SHP77 treated with DMSO at 0.1 percent for 48 hours (cell line): Measurements from ENCODE around the gene PDS5B.
"Not testable (repeated sequence)": the region's sequence is repeated elsewhere in the genome, so short reads cannot be mapped to it uniquely, and the experiment has no call there.

ENCODE experiments used
- DNase-seq: peaks from one replicate; lab custom pipeline; 2025; lab: John Stamatoyannopoulos, UW

The PDS5B gene, protein sequence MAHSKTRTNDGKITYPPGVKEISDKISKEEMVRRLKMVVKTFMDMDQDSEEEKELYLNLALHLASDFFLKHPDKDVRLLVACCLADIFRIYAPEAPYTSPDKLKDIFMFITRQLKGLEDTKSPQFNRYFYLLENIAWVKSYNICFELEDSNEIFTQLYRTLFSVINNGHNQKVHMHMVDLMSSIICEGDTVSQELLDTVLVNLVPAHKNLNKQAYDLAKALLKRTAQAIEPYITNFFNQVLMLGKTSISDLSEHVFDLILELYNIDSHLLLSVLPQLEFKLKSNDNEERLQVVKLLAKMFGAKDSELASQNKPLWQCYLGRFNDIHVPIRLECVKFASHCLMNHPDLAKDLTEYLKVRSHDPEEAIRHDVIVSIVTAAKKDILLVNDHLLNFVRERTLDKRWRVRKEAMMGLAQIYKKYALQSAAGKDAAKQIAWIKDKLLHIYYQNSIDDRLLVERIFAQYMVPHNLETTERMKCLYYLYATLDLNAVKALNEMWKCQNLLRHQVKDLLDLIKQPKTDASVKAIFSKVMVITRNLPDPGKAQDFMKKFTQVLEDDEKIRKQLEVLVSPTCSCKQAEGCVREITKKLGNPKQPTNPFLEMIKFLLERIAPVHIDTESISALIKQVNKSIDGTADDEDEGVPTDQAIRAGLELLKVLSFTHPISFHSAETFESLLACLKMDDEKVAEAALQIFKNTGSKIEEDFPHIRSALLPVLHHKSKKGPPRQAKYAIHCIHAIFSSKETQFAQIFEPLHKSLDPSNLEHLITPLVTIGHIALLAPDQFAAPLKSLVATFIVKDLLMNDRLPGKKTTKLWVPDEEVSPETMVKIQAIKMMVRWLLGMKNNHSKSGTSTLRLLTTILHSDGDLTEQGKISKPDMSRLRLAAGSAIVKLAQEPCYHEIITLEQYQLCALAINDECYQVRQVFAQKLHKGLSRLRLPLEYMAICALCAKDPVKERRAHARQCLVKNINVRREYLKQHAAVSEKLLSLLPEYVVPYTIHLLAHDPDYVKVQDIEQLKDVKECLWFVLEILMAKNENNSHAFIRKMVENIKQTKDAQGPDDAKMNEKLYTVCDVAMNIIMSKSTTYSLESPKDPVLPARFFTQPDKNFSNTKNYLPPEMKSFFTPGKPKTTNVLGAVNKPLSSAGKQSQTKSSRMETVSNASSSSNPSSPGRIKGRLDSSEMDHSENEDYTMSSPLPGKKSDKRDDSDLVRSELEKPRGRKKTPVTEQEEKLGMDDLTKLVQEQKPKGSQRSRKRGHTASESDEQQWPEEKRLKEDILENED (N-terminal part only)

GRCh38 chr13:32586080-32586900, at the start of gene PDS5B:
Gene PDS5B, plus strand, starts transcription at chr13:32586452. Its CDS starts 62,321 bp downstream, at chr13:32648773.
- peak; percentile 76 for DNase-seq

DNA sequence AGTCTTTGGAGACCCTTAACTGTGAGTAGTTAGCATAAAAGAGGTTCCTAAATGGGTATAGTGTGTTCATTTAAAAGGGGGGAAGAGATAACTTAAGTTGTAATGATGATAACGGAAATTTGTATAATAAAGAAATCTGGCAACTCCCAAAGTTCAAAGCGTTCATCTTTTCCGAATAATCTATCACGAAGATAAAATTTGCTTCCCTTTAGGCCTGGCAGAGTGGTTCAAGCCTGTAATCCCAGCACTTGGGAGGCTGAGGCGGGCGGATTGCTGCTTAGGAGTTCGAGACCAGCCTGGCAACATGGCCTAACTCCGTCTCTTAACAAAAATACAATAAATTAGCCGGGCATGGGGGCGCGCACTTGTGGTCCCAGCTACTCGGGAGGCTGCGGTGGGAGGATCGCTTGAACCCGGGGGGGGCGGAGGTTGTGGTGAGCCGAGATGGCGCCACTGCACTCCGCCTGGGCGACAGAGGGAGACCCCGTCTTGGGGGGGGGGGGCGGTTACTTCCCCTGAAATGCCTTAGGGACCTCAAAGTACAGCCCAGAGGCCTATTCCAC, 48.6 kb upstream of the PDS5B start:
- no peak for DNase-seq

GRCh38 chr13:32538143-32538620, 48.1 kb upstream of the PDS5B start:
- DNase-seq, result no peak

- DNase-seq, result peak; percentile 92
These were observed 47.5 kb upstream of the PDS5B start, which contains the start of gene N4BP2L2 for GRCh38 chr13:32538621-32539246. Gene N4BP2L2, minus strand, starts transcription at chr13:32538795. Its CDS starts 1,768 bp downstream, at chr13:32537027.

GRCh38 chr13:32542221-32542620, 44.0 kb upstream of the PDS5B start:
- DNase-seq, result no peak

- no peak for DNase-seq
These were observed 41.2 kb upstream of the PDS5B start for GRCh38 chr13:32545083-32545482.

DNA sequence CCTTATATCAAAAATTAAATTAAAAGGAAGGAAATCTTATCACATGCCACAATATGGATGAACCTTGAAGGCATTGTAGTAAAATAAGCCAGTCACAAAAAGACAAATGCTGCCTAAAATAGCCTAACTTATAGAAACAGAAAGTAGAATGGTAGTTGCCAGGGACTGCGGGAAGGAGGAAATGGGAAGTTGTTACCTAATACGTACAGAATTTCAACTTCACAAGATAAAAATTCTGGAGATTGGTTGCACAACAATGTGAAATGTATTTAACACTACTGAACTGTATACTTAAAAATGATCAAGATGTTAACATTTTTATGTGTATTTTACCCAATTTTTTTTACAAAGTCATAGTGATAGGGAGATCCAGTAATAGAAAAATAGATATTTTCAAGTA, 37.4 kb upstream of the PDS5B start:
- no peak for DNase-seq

DNA sequence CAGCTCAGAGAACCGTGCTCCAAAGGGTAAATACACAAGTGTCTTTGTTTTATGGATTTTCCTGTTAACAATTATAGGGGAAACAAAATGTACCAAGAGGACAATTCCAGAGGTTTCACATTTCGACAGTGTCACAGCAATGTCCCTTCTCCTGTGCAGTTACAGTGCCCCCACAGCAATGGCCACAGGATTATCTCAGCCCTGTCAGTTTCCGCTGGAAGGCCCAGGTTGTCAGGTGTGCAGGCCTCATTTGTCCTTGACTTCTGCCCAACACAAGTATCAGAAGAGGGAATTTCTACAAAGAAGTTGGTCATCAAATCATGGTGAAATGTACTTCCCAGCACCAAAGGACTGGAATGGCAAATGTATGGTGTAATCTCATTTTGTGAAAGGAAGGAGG, 36.5 kb upstream of the PDS5B start:
- no peak for DNase-seq

- DNase-seq, result no peak
These were observed 32.5 kb upstream of the PDS5B start for GRCh38 chr13:32553720-32554119.

DNA sequence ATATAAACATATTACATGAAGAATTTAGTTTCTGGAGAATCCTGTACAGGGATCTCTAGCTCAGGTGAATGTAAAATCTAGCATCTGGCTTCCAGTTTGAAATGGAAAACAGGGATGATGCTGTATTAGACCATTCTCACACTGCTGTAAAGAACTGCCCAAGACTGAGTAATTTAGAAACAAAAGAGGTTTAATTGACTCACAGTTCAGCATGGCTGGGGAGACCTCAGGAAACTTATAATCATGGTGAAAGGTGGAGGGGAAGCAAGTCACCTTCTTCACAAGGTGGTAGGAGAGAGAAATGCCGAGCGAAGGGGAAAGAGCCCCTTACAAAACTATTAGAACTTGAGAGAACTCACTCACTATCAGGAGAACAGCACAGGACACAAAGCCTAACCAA, 30.6 kb upstream of the PDS5B start:
- DNase-seq, result no peak

DNA sequence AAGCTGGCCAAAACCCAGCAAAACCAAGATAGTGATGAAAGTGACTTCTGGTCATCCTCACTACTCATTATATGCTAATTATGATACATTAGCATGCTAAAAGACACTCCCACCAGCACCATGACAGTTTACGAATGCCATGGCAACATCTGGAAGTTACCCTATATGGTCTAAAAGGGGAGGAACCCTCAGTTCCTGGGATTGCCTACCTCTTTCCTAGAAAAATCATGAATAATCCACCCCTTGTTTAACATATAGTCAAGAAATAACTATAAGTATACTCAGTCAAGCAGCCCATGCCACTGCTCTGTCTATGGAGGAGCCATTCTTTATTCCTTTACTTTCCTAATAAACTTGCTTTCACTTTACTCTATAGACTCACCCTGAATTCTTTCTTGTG, 25.4 kb upstream of the PDS5B start:
- not testable (repeated sequence) for DNase-seq

DNA sequence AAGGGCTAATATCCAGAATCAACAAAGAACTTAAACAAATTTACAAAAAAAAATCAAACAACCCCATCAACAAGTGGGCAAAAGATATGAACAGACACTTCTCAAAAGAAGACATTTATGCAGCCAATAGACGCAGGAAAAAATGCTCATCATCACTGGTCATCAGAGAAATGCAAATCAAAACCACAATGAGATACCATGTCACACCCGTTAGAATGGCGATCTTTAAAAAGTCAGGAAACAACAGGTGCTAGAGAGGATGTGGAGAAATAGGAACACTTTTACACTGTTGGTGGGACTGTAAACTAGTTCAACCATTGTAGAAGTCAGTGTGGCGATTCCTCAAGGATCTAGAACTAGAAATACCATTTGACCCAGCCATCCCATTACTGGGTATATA, 10.6 kb upstream of the PDS5B start:
- not testable (repeated sequence) for DNase-seq

DNA sequence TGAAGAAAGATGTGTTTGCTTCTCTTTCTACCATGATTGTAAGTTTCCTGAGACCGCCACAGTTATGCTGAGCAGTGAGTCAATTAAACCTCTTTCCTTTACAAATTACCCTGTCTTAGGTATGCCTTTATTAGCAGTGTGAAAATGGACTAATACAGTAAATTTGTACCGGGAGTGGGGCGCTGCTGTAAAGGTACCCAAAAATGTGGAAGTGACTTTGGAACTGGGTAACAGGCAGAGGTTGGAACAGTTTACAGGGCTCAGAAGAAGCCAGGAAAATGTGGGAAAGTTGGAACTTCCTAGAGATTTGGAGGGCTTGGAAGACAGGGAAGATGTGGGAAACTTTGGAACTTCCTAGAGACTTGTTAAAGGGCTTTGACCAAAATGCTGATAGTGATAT, 9.2 kb upstream of the PDS5B start:
- DNase-seq, result no peak

DNA sequence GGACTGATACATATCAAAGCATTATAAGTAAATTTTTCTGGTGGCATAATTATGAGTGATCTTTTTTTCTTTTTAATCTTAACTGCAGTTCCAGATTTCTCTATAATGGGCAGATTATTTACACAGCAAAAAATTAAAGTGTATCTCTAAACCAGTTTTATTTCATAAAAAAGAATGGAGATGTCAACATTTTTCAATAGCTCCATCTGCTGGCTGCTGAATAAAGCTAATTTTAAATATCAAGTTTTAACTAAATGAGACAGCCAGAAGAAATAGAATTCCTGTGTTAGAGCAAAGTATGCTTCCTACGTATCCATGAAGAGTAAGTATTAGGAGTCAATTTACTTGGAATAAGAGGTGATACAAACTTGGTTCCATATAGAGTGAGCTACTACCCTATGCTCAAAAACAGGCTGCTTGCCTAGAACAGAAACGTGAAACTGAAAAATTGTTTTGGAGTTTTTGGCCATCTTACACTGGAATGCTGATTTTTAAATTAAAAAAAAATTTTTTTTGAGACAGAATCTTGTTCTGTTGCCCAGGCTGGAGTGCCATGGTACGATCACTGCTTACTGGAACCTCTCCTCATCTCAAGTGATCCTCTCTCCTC, 5.0 kb upstream of the PDS5B start:
- no peak for DNase-seq

- no peak for DNase-seq
These were observed 4.0 kb upstream of the PDS5B start for GRCh38 chr13:32582281-32582680.

DNA sequence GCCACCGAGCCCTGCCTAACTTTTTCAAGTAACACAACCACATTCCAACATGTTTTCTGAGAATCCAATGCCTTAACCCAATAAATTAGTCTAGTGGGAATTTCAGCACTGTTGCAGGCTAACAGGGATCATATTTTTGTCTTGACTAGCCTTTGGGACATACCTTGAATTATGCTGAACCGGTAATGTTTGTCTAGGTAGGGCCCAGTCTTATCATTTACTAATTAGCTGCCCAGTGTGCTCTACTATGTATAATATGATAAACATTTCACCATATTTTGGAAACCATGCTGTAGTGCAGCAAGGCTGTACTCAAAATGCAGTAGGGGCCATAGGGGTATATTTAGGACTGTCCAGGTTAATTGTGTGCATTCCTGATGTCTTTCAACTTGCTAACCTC, 3.3 kb upstream of the PDS5B start:
- DNase-seq, result no peak

DNA sequence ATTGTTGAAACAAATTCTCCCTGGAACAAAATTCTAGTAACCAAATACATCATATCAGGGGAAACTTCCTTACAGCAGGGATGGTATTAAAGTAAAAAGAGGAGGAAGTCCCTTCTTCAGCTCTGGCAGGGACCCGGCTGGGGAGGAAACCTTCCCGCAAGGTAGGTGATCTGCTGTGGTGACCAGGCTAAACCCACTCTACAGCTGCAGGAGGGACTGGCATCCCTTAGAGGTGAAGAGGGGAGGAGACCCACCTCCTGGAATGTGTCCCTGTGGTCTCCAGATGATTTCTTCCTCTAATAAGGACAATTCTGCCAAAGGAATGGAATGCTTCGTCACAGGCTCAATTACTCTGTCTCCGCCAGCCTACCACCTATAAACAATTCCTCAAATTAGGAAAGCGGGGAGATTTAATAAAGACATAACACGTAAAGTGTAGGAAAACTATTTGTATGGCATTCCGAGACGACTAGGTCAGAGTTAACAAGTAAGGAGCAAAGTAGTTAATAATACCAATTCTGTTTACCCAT, 637 bp upstream of the PDS5B start:
- DNase-seq, result no peak

DNA sequence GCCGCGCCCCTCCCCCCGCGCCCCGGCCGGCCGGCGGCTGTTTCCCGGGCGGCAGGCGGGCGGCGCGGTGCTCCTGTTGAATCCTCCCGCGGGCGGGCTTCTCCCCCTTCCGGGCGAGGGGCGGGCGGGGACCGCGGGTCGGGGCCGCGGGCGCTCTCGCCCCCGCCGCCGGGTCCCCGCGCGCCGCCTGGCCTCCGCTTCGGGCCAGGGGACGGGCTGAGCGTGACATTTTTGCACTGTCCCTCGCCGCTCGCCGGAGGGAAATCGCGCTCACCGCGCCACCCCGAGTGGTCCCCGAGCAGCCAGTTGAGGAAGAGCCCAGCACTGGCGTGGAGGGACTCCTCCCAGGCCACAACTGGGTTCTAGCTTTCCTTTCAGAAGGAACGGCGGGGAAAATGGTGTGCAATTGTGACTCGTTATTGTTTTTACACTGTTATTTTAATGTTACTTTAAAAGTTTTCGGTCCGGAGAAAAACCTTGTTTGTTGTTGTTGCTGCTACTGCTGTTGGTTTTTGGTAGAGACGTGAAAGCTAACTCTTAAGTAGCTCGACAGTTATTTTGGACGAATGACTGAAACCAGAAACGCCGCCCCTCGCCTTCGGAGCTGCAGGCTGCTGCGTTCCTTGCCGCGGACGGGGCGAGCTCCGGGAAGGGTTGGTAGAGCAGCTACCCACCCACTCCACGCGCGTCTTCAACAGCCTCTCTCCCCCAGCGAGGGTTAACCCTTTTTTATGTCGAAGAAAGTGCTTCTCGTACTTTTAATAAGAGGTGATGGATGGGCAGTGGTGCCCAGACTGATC, 959 bp downstream of the PDS5B start:
- DNase-seq, result no peak

GRCh38 chr13:32587811-32588170, 1.5 kb downstream of the PDS5B start:
- no peak for DNase-seq
